ENCODE measurements around the gene ALG9. TPM values are rescaled to one million over a fixed set of nuclear protein-coding genes. Genes with fewer than 3 reads are reported as not detected.

ALG9 gene
- total RNA-seq, 1 donor from 2014 or later, result 30.5 TPM

DNA sequence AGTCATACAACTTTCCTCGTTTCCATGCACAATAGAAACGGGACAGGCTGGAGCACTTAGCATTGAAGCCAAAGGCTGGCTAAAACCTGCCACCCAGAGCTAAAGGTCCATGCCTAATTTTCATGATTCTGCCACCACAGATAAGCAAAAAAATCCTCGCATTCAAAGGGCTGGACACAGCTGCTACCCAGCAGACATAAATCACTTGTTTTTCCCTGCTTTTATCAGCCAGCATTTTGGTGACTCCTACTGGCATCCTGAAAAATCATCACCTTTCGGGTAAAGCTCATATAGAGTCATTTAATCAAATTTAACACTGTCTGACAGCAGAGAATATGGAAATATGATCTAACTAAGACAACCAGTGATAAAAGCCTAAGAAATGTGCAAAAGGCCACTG is 37.9 kb downstream of the ALG9 start:
- TF ChIP-seq, protein P1, sequence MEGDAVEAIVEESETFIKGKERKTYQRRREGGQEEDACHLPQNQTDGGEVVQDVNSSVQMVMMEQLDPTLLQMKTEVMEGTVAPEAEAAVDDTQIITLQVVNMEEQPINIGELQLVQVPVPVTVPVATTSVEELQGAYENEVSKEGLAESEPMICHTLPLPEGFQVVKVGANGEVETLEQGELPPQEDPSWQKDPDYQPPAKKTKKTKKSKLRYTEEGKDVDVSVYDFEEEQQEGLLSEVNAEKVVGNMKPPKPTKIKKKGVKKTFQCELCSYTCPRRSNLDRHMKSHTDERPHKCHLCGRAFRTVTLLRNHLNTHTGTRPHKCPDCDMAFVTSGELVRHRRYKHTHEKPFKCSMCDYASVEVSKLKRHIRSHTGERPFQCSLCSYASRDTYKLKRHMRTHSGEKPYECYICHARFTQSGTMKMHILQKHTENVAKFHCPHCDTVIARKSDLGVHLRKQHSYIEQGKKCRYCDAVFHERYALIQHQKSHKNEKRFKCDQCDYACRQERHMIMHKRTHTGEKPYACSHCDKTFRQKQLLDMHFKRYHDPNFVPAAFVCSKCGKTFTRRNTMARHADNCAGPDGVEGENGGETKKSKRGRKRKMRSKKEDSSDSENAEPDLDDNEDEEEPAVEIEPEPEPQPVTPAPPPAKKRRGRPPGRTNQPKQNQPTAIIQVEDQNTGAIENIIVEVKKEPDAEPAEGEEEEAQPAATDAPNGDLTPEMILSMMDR (IDR thresholded peaks at IDR 0.05; ENCODE audit: insufficient read depth, low read length, severe bottlenecking), result no peak
- FAIRE-seq (no peak), DNase-seq (ENCODE audit: low read depth) (no peak)
- Histone ChIP-seq H3K36me3 (ENCODE audit: control insufficient read depth, insufficient read depth, low read length) (peaks cover 1% of the 10 kb centered on the region), H3K27me3 (ENCODE audit: control insufficient read depth, insufficient read depth, low read length) (no peaks in the 10 kb centered on the region), H3K4me3 (ENCODE audit: low read depth, low read length) (no peak overlapping the region)

DNA sequence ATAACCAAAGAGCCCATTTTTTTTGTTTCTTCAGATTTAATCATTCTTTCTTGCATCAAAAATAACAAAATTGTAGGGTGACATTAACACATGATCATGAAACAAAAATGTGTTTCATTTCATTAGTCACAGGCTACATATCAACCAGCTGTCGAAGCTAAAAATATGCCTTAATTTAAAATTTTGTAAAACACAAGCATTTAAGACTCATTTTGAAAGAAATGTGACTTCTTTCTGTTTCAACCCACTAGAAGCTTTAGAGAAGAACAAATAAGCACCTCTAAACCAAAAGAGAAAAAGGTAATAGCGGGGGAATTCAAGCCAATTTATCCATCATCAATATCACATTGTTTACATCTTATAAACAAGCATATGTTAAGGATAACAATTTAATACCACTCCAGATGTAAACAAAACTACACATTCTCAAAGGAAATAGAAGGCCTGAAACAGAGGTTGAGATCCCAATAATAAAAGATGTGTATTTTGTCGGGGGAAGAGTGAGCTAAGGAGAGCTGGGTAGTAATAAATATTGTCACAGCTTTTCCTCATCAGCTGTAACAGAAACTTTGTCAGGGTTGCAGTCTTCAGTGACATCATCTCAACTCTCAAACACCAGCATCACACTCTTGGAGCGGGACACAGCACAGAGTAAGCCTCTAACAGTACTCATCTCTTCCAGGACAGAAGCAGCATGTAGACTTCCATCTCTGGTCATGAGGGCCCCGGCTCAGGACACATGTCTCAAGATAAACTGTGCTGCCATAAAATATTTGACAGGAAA is 42.0 kb downstream of the ALG9 start:
- TF ChIP-seq, protein P1 (IDR thresholded peaks at IDR 0.05; ENCODE audit: insufficient read depth, low read length, severe bottlenecking), result no peak
- Histone ChIP-seq H3K4me3 (ENCODE audit: low read depth, low read length) (no peak overlapping the region), H3K27me3 (ENCODE audit: control insufficient read depth, insufficient read depth, low read length) (no peaks in the 10 kb centered on the region), H3K36me3 (ENCODE audit: control insufficient read depth, insufficient read depth, low read length) (no peaks in the 10 kb centered on the region)
- no peak for DNase-seq (ENCODE audit: low read depth)
- no peak for FAIRE-seq

DNA sequence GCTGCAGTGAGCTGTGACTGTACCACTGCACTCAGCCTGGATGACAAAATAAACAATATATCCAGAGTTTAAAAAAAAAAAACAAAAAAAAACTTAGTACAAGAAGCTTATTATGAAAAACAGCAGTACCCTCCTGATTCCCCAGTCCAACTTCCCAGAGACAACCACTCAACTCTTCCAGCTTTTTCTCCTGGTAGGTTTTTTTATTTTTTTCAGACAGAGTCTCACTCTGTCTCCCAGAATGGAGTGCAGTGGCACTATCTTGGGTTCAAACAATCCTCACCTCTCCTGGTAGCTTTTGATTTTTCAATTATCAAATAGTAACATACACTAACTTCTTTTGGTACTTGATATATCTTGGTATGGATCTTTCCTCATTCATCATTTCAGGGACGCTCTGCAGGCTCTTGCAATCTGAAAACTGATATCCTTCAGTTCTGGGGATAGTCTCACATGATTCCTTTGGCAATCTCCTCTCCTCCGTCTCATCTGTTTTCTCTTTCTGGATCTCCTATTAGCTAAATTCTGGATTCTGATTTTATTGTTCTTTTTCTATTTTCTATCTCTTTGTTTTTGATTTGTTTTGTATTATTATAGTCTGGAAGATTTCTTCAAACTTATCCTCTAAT is 44.9 kb downstream of the ALG9 start:
- H3K36me3 ChIP-seq (ENCODE audit: control insufficient read depth, insufficient read depth, low read length), result no peaks in the 10 kb centered on the region
- TF ChIP-seq, protein P1 (IDR thresholded peaks at IDR 0.05; ENCODE audit: insufficient read depth, low read length, severe bottlenecking), result no peak
- no peak for DNase-seq (ENCODE audit: low read depth)
- FAIRE-seq, result no peak
- no peak overlapping the region for H3K4me3 ChIP-seq (ENCODE audit: low read depth, low read length)
- H3K27me3 ChIP-seq (ENCODE audit: control insufficient read depth, insufficient read depth, low read length), result no peaks in the 10 kb centered on the region

DNA sequence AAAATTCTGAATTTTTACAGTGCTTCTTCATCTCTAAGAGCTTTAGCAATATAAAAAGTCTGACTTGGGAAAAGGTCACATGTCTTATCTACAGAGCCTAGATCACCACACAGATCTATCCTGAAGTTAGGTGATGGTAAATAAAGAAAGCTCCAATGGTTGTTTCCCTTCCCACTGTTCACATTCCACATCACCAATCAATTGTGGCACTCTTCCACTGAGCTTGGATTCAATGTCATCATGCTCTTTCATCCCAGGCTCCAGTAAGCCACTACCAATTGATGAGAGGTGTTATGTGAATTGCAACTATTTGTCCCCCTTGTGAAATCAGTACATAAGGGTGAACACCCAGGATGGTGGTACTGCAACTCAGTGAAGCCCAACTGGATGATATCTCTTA is 47.8 kb downstream of the ALG9 start:
- Histone ChIP-seq H3K27me3 (ENCODE audit: control insufficient read depth, insufficient read depth, low read length) (no peaks in the 10 kb centered on the region), H3K36me3 (ENCODE audit: control insufficient read depth, insufficient read depth, low read length) (no peaks in the 10 kb centered on the region), H3K4me3 (ENCODE audit: low read depth, low read length) (no peak overlapping the region)
- TF ChIP-seq, protein P1 (IDR thresholded peaks at IDR 0.05; ENCODE audit: insufficient read depth, low read length, severe bottlenecking), result no peak
- DNase-seq (ENCODE audit: low read depth), result no peak
- peak; percentile 7 for FAIRE-seq

DNA sequence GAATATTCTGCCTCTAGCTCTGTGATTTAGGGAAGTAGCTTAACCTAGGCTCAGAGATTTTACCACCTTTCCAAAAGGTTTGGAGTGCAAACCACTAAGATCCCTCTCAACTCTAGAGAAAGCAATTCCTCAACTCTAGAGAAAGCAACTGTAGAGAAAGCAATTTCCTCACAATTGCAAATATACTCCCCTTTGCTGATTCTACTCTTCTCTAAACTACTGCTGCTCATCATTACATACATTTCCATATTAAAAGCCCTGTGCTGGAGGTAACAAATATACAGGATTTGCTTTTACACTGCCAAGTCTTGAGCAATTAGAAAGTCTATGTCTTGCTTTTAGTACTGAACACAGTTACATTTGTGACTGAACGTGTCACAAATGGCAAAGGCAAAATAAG is 48.2 kb downstream of the ALG9 start:
- Histone ChIP-seq H3K36me3 (ENCODE audit: control insufficient read depth, insufficient read depth, low read length) (no peaks in the 10 kb centered on the region), H3K4me3 (ENCODE audit: low read depth, low read length) (no peak overlapping the region), H3K27me3 (ENCODE audit: control insufficient read depth, insufficient read depth, low read length) (no peaks in the 10 kb centered on the region)
- DNase-seq (ENCODE audit: low read depth) (no peak), FAIRE-seq (no peak)
- TF ChIP-seq, protein P1 (IDR thresholded peaks at IDR 0.05; ENCODE audit: insufficient read depth, low read length, severe bottlenecking), result no peak

Measured in bronchial epithelial cell (primary cell).